Measurements from ENCODE around the gene SGSM1.

DNA sequence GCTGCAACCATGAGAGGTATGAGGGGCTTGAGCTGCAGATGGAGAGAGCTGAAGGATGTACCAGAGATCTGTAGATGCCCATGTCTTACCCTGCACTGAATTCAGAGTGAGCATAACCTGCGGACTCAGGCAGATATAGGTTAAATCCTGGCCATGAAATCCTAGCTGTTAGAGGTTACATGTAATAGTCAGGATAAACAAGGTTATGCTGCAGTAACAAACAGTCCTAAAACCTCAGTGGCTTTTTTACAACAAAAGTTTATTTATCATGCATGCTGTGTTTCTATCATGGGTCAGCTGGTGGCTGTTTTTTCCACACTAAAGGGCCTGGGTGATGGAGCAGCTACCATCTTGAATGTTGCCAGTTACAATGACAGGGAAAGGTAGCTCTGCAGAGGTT lies 70.7 kb downstream of the SGSM1 start:
- TF ChIP-seq, protein P1, sequence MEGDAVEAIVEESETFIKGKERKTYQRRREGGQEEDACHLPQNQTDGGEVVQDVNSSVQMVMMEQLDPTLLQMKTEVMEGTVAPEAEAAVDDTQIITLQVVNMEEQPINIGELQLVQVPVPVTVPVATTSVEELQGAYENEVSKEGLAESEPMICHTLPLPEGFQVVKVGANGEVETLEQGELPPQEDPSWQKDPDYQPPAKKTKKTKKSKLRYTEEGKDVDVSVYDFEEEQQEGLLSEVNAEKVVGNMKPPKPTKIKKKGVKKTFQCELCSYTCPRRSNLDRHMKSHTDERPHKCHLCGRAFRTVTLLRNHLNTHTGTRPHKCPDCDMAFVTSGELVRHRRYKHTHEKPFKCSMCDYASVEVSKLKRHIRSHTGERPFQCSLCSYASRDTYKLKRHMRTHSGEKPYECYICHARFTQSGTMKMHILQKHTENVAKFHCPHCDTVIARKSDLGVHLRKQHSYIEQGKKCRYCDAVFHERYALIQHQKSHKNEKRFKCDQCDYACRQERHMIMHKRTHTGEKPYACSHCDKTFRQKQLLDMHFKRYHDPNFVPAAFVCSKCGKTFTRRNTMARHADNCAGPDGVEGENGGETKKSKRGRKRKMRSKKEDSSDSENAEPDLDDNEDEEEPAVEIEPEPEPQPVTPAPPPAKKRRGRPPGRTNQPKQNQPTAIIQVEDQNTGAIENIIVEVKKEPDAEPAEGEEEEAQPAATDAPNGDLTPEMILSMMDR (IDR thresholded peaks at IDR 0.05): no peak
- no peak for TF ChIP-seq POLR2A (IDR thresholded peaks at IDR 0.05)
